HL-60 (cell line): ENCODE data around the gene H1-8.

Experiments
- DNase-seq, 2 experiments: peaks; one replicate each; pipeline ENCODE4 v3.0.0-alpha.2; 2010 to 2020; ENCODE audit warnings: low read depth in 1 of 2, low spot score in 1 of 2
- H3K27ac ChIP-seq: fragments of 250-450 bp; sonication (Bioruptor Pico); replicated peaks from 2 replicates; pipeline ENCODE4 v1.5.1; 2020; ENCODE audit warnings: mild to moderate bottlenecking, moderate library complexity
- H3K27me3 ChIP-seq: fragments of 250-450 bp; sonication (Bioruptor Pico); 2 replicates; pipeline ENCODE4 v1.5.1; 2021; ENCODE audit warnings: mild to moderate bottlenecking, moderate library complexity; ENCODE audit not compliant: insufficient read depth, poor library complexity, severe bottlenecking
- H3K4me3 ChIP-seq: replicated peaks from 2 replicates; pipeline ENCODE4 v1.5.1; 2011; ENCODE audit warnings: mild to moderate bottlenecking, control low read depth, low read length; ENCODE audit not compliant: insufficient read depth
- GABPA ChIP-seq: IDR thresholded peaks from 2 replicates; pipeline ENCODE4 v1.6.1; 2012; ENCODE audit warnings: low read depth
- POLR2AphosphoS5 ChIP-seq: IDR thresholded peaks from 2 replicates; pipeline ENCODE4 v1.6.1; 2012; ENCODE audit warnings: low read depth
- SPI1 ChIP-seq: IDR thresholded peaks from 2 replicates; pipeline ENCODE4 v1.6.1; 2012; ENCODE audit warnings: low read depth, mild to moderate bottlenecking, borderline replicate concordance
- TF ChIP-seq, protein P1 (sequence below): IDR thresholded peaks from 2 replicates; pipeline ENCODE4 v1.6.1; 2012; ENCODE audit warnings: low read depth; ENCODE audit not compliant: insufficient replicate concordance
- TF ChIP-seq, protein P2 (sequence below): IDR thresholded peaks from one replicate; pipeline ENCODE4 v1.5.1; 2011; ENCODE audit warnings: low read length, control low read depth, inconsistent platforms; ENCODE audit not compliant: insufficient read depth

The H1-8 gene

GRCh38 chr3:129547241-129547640, 4.3 kb downstream of the H1-8 start:
- TF ChIP-seq POLR2AphosphoS5, result no peak
- TF ChIP-seq, protein P1, sequence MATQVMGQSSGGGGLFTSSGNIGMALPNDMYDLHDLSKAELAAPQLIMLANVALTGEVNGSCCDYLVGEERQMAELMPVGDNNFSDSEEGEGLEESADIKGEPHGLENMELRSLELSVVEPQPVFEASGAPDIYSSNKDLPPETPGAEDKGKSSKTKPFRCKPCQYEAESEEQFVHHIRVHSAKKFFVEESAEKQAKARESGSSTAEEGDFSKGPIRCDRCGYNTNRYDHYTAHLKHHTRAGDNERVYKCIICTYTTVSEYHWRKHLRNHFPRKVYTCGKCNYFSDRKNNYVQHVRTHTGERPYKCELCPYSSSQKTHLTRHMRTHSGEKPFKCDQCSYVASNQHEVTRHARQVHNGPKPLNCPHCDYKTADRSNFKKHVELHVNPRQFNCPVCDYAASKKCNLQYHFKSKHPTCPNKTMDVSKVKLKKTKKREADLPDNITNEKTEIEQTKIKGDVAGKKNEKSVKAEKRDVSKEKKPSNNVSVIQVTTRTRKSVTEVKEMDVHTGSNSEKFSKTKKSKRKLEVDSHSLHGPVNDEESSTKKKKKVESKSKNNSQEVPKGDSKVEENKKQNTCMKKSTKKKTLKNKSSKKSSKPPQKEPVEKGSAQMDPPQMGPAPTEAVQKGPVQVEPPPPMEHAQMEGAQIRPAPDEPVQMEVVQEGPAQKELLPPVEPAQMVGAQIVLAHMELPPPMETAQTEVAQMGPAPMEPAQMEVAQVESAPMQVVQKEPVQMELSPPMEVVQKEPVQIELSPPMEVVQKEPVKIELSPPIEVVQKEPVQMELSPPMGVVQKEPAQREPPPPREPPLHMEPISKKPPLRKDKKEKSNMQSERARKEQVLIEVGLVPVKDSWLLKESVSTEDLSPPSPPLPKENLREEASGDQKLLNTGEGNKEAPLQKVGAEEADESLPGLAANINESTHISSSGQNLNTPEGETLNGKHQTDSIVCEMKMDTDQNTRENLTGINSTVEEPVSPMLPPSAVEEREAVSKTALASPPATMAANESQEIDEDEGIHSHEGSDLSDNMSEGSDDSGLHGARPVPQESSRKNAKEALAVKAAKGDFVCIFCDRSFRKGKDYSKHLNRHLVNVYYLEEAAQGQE, result no peak
- TF ChIP-seq GABPA, result no peak
- TF ChIP-seq SPI1, result no peak
- TF ChIP-seq, protein P2, sequence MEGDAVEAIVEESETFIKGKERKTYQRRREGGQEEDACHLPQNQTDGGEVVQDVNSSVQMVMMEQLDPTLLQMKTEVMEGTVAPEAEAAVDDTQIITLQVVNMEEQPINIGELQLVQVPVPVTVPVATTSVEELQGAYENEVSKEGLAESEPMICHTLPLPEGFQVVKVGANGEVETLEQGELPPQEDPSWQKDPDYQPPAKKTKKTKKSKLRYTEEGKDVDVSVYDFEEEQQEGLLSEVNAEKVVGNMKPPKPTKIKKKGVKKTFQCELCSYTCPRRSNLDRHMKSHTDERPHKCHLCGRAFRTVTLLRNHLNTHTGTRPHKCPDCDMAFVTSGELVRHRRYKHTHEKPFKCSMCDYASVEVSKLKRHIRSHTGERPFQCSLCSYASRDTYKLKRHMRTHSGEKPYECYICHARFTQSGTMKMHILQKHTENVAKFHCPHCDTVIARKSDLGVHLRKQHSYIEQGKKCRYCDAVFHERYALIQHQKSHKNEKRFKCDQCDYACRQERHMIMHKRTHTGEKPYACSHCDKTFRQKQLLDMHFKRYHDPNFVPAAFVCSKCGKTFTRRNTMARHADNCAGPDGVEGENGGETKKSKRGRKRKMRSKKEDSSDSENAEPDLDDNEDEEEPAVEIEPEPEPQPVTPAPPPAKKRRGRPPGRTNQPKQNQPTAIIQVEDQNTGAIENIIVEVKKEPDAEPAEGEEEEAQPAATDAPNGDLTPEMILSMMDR, result no peak
- H3K27me3 ChIP-seq, result no peaks in the 10 kb centered on the region
- DNase-seq, result no peak

GRCh38 chr3:129548104-129548965, 5.4 kb downstream of the H1-8 start:
- TF ChIP-seq, protein P1, result no peak
- no peak for TF ChIP-seq GABPA
- TF ChIP-seq POLR2AphosphoS5, result no peak
- TF ChIP-seq, protein P2, result no peak
- TF ChIP-seq SPI1, result no peak
- H3K27ac ChIP-seq, result peak overlapping the region; percentile 84; the same call in 1 of the 2 replicates
- H3K27me3 ChIP-seq, result no peaks in the 10 kb centered on the region
- H3K4me3 ChIP-seq, result no peak overlapping the region
- DNase-seq, result no peak

More at GRCh38 chr3:129547241-129547640, 4.3 kb downstream of the H1-8 start:
- H3K27ac ChIP-seq, result no peak overlapping the region
- no peak overlapping the region for H3K4me3 ChIP-seq

GRCh38 chr3:129549006-129549800, 6.2 kb downstream of the H1-8 start:
- DNase-seq, result peak; percentile 43 to 71
- peak overlapping the region; percentile 84 for H3K27ac ChIP-seq
- H3K27me3 ChIP-seq, result no peaks in the 10 kb centered on the region
- no peak overlapping the region for H3K4me3 ChIP-seq
- TF ChIP-seq, protein P2, result no peak
- TF ChIP-seq GABPA (no peak), POLR2AphosphoS5 (no peak)
- TF ChIP-seq, protein P1, result no peak
